NT2/D1 (cell line): ENCODE results near the gene SYNPO2L.

ENCODE experiments used
- SUZ12 ChIP-seq: IDR thresholded peaks from 2 replicates; pipeline ENCODE4 v1.6.1; 2011; ENCODE audit not compliant: insufficient read length, insufficient read depth; ENCODE audit errors: extremely low read depth
- YY1 ChIP-seq: IDR thresholded peaks from 2 replicates; pipeline ENCODE4 v1.6.1; 2011; ENCODE audit not compliant: insufficient read length, insufficient read depth
- ZNF274 ChIP-seq: IDR thresholded peaks from 2 replicates; pipeline ENCODE4 v1.6.1; 2011; ENCODE audit warnings: mild to moderate bottlenecking, low read depth, low read length

GRCh38 chr10:73629165-73629564 lies 26.7 kb downstream of the SYNPO2L start:
- TF ChIP-seq ZNF274 (no peak), YY1 (no peak), SUZ12 (no peak)
